ENCODE measurements around the gene FAM216B. TPM values are rescaled to one million over a fixed set of nuclear protein-coding genes. Genes with fewer than 3 reads are reported as not detected.

The FAM216B gene
- total RNA-seq, 3 donors from 2014 or later (not counting 1 experiment from before 2014, with no cell fraction given) = not detected

DNA sequence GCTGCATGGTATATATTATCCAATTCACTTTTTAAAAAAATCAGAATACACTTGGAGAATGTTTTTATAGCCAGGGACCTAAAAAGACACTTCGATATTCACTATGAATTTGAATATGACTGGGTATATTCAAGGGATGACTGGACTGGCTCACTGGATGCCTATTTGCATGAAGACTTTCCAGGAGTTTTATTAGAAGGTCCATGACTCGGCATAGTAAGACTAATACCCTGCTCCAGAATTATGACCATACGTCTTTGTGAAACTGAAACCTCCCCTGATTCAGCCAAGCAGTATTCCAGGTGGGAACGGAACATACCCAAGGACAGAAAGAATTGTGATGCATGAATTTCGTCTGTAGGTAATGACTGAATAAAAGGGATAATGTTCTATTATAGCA is 3.9 kb upstream of the FAM216B start:
- Histone ChIP-seq H3K27me3 (ENCODE audit: control insufficient read depth, insufficient read depth, low read length) (no peaks in the 10 kb centered on the region), H3K4me3 (ENCODE audit: low read length) (no peak overlapping the region), H3K27ac (ENCODE audit: low read length) (no peak overlapping the region), H3K4me1 (ENCODE audit: control insufficient read depth, insufficient read depth, low read length) (no peaks in the 10 kb centered on the region), H3K9me3 (ENCODE audit: control insufficient read depth, insufficient read depth, low read length) (no peaks in the 10 kb centered on the region), H3K36me3 (ENCODE audit: control insufficient read depth, insufficient read depth, low read length) (no peaks in the 10 kb centered on the region)
- no peak for ATAC-seq
- TF ChIP-seq, protein P1, sequence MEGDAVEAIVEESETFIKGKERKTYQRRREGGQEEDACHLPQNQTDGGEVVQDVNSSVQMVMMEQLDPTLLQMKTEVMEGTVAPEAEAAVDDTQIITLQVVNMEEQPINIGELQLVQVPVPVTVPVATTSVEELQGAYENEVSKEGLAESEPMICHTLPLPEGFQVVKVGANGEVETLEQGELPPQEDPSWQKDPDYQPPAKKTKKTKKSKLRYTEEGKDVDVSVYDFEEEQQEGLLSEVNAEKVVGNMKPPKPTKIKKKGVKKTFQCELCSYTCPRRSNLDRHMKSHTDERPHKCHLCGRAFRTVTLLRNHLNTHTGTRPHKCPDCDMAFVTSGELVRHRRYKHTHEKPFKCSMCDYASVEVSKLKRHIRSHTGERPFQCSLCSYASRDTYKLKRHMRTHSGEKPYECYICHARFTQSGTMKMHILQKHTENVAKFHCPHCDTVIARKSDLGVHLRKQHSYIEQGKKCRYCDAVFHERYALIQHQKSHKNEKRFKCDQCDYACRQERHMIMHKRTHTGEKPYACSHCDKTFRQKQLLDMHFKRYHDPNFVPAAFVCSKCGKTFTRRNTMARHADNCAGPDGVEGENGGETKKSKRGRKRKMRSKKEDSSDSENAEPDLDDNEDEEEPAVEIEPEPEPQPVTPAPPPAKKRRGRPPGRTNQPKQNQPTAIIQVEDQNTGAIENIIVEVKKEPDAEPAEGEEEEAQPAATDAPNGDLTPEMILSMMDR (IDR thresholded peaks at IDR 0.05) = no peak
- H3K4me3 Mint-ChIP-seq = no peak overlapping the region
- peaks cover 12 to 62% of the 10 kb centered on the region in 2 donors for H3K27me3 Mint-ChIP-seq (ENCODE audit: low read depth in 2 of 2)
- intact Hi-C loops (cut with micrococcal nuclease) = no loop called here
- H3K36me3 Mint-ChIP-seq = no peaks in the 10 kb centered on the region
- WGBS (ENCODE audit: insufficient coverage) = 83% methylated on average over 5 of the region's 5 CpGs
- no peak overlapping the region for H3K27ac Mint-ChIP-seq
- DNase-seq = no peak
- no peaks in the 10 kb centered on the region for H3K4me1 Mint-ChIP-seq
- H3K9me3 Mint-ChIP-seq = peaks cover 4 to 6% of the 10 kb centered on the region in 2 donors

DNA sequence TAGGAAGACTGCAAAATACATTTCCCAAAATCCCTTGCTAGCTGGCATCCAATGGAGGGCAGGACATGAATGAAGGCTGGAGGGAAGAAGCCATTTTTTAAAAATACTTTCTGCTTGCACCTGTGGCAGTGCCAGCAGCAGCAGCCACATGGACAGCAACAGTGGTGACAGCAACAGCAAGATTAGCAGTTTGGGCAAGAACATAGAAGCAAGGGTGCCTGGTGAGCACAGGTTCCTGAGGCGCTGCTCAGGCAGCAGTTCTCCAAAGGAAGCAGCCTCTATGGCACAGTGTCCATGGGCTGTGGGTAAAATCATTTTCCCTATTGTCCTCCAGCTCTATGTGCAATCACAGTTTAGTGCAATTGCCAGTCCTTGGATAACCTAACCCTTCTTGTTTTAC is 1.3 kb upstream of the FAM216B start:
- Mint-ChIP-seq H3K4me3 (no peak overlapping the region), H3K27me3 (ENCODE audit: low read depth in 2 of 2) (peaks cover 9 to 52% of the 10 kb centered on the region in 2 donors), H3K4me1 (no peaks in the 10 kb centered on the region), H3K9me3 (peaks cover 0 to 3% of the 10 kb centered on the region in 2 donors), H3K27ac (no peak overlapping the region), H3K36me3 (no peaks in the 10 kb centered on the region)
- DNase-seq (no peak), ATAC-seq (no peak)
- Histone ChIP-seq H3K4me3 (ENCODE audit: low read length) (no peak overlapping the region), H3K4me1 (ENCODE audit: control insufficient read depth, insufficient read depth, low read length) (no peaks in the 10 kb centered on the region), H3K27me3 (ENCODE audit: control insufficient read depth, insufficient read depth, low read length) (no peaks in the 10 kb centered on the region), H3K9me3 (ENCODE audit: control insufficient read depth, insufficient read depth, low read length) (no peaks in the 10 kb centered on the region), H3K36me3 (ENCODE audit: control insufficient read depth, insufficient read depth, low read length) (no peaks in the 10 kb centered on the region), H3K27ac (ENCODE audit: low read length) (no peak overlapping the region)
- intact Hi-C loops (cut with micrococcal nuclease) = no loop called here
- 80% methylated on average over 1 of the region's 1 CpG for WGBS (ENCODE audit: insufficient coverage)
- TF ChIP-seq, protein P1 (IDR thresholded peaks at IDR 0.05) = no peak

DNA sequence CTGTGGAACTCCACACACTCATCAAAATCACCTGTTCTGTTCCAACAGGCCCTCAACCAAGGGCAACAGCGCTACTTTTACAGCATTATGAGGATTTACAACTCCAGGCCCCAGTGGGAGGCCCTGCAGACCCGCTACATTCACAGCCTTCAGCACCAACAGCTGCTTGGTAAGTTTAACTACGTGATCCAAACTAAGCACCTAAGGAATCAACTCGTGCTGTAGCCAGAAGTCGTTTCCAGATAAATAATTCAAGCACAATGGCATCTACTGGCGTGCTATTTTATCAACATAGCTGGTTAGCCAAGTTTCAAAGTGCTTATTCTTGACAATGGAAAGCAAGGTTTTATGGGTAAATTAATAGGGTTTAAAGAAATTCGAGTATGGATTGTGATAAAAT is 5.3 kb downstream of the FAM216B start:
- no peaks in the 10 kb centered on the region for H3K4me1 ChIP-seq (ENCODE audit: control insufficient read depth, insufficient read depth, low read length)
- ATAC-seq (no peak), DNase-seq (no peak)
- no peaks in the 10 kb centered on the region for H3K9me3 ChIP-seq (ENCODE audit: control insufficient read depth, insufficient read depth, low read length)
- peaks cover under 1 to 12% of the 10 kb centered on the region in 2 donors for H3K27me3 Mint-ChIP-seq (ENCODE audit: low read depth in 2 of 2)
- H3K4me3 ChIP-seq (ENCODE audit: low read length) = no peak overlapping the region
- TF ChIP-seq, protein P1 (IDR thresholded peaks at IDR 0.05) = no peak
- H3K27me3 ChIP-seq (ENCODE audit: control insufficient read depth, insufficient read depth, low read length) = no peaks in the 10 kb centered on the region
- H3K9me3 Mint-ChIP-seq = no peaks in the 10 kb centered on the region
- H3K27ac ChIP-seq (ENCODE audit: low read length) = no peak overlapping the region
- no peaks in the 10 kb centered on the region for H3K4me1 Mint-ChIP-seq
- H3K36me3 ChIP-seq (ENCODE audit: control insufficient read depth, insufficient read depth, low read length) = no peaks in the 10 kb centered on the region
- 86% methylated on average over 7 of the region's 7 CpGs for WGBS (ENCODE audit: insufficient coverage)
- intact Hi-C loops (cut with micrococcal nuclease) = no loop called here
- no peak overlapping the region for H3K4me3 Mint-ChIP-seq
- H3K36me3 Mint-ChIP-seq = no peaks in the 10 kb centered on the region
- H3K27ac Mint-ChIP-seq = no peak overlapping the region

DNA sequence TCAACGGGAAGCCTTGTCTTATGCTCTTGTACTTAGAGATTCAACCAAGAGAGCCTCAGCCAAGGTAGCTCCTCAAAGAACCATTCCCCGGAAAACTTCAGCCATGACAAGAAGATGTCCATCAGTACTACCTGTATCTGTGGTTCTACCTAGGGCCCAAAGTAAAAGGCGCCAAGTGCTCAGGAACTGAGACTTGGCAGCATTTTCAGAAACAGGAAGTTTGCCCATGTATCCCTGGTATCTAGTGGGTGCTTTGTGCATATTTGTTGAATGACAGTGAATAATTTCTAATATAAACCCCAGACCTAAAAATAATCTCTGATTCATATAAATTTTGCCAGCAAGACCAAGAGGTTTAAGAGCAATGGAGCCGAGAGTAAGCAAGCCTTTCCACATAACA is 7.2 kb downstream of the FAM216B start:
- Histone ChIP-seq H3K27ac (ENCODE audit: low read length) (no peak overlapping the region), H3K4me1 (ENCODE audit: control insufficient read depth, insufficient read depth, low read length) (no peaks in the 10 kb centered on the region), H3K36me3 (ENCODE audit: control insufficient read depth, insufficient read depth, low read length) (no peaks in the 10 kb centered on the region), H3K4me3 (ENCODE audit: low read length) (no peak overlapping the region), H3K9me3 (ENCODE audit: control insufficient read depth, insufficient read depth, low read length) (no peaks in the 10 kb centered on the region), H3K27me3 (ENCODE audit: control insufficient read depth, insufficient read depth, low read length) (no peaks in the 10 kb centered on the region)
- TF ChIP-seq, protein P1 (IDR thresholded peaks at IDR 0.05) = no peak
- no peaks in the 10 kb centered on the region for H3K4me1 Mint-ChIP-seq
- no peak overlapping the region for H3K4me3 Mint-ChIP-seq
- ATAC-seq (no peak), DNase-seq (no peak)
- no peaks in the 10 kb centered on the region for H3K27me3 Mint-ChIP-seq (ENCODE audit: low read depth in 2 of 2)
- H3K9me3 Mint-ChIP-seq = no peaks in the 10 kb centered on the region
- 98% methylated on average over 4 of the region's 4 CpGs for WGBS (ENCODE audit: insufficient coverage)
- intact Hi-C loops (cut with micrococcal nuclease) = no loop called here
- H3K27ac Mint-ChIP-seq = no peak overlapping the region
- H3K36me3 Mint-ChIP-seq = no peaks in the 10 kb centered on the region

Data from natural killer cell (primary cell).